ENCODE measurements around the gene PITPNC1.

PITPNC1 gene

GRCh38 chr17:67713169-67713568, 336.1 kb downstream of the PITPNC1 start:
- in situ Hi-C loops (cut with MboI; ENCODE audit: low pct_unique_long_range_greater_than_20kb, low sequenced_read_pairs, unreplicated experiment), result no loop called here
- DNase-seq (ENCODE audit: low spot score), result no peak
- no peak for TF ChIP-seq CTCF (IDR thresholded peaks at IDR 0.05; ENCODE audit: extremely low read depth, insufficient read depth, missing control alignments)

DNA sequence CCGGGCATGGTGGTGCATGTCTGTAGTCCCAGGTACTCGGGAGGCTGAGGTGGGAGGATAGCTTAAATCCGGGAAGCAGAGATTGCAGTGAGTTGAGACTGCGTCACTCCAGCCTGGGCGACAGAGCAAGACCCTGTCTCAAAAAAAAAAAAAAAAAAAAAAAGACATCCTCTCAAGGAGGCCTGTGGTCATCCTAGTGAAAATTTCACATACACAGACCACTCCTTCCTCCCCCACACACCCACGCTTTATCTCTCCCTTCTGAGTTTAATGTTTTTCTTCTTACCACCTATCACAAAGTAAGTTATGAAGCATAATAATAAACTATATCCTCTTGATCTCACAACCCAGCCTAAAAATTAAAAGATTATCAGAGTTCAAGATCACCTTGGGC, 339.3 kb downstream of the PITPNC1 start:
- TF ChIP-seq CTCF (IDR thresholded peaks at IDR 0.05; ENCODE audit: extremely low read depth, insufficient read depth, missing control alignments), result no peak
- in situ Hi-C loops (cut with MboI; ENCODE audit: low pct_unique_long_range_greater_than_20kb, low sequenced_read_pairs, unreplicated experiment), result no loop called here

GRCh38 chr17:67717192-67717623, 340.1 kb downstream of the PITPNC1 start:
- in situ Hi-C loops (cut with MboI; ENCODE audit: low pct_unique_long_range_greater_than_20kb, low sequenced_read_pairs, unreplicated experiment), result no loop called here
- no peak for TF ChIP-seq CTCF (IDR thresholded peaks at IDR 0.05; ENCODE audit: extremely low read depth, insufficient read depth, missing control alignments)

More for the DNA sequence above, 339.3 kb downstream of the PITPNC1 start:
- no peak for DNase-seq (ENCODE audit: low spot score)

DNA sequence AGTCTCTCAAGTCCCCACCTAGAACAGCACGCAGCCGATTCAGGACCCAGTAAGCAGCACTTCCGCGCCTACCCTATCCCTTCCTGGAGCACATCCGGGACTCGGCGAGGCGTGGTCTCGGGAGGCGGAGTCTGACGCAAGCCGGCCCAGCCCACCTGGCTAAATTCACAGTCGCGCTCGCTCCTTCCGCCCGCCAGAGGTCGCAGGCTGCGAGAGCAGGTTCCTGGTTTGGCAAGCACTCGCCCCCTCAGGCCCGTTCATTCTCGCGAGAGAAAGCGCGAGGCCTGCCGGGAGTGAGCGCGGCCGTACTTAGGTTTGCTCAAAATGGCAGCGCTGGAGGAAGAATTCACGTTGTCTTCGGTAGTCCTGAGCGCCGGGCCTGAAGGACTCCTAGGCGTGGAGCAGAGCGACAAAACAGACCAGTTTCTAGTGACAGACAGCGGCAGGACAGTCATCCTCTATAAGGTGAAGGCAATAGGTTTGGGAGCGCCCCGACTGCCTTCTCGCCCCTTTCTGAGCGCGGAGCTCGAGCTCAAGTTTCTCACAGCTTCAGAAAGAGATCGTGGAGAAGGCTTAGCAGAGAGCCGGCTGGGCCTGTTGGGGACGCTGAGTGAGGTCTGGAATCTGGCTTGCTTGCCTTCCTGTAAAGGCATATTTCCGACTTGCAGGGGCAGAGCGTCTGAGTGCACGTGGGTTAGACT, 340.7 kb downstream of the PITPNC1 start, which contains the start of gene NOL11:
NOL11 (plus strand) TSS at position 313 of the 701 bp plus-strand sequence; CDS start at position 325, 12 bp downstream.
- DNase-seq (ENCODE audit: low spot score), result peak; percentile 95
- in situ Hi-C loops (cut with MboI; ENCODE audit: low pct_unique_long_range_greater_than_20kb, low sequenced_read_pairs, unreplicated experiment), result no loop called here
- TF ChIP-seq CTCF (IDR thresholded peaks at IDR 0.05; ENCODE audit: extremely low read depth, insufficient read depth, missing control alignments), result peak; percentile 89

More at GRCh38 chr17:67717192-67717623, 340.1 kb downstream of the PITPNC1 start:
- no peak for DNase-seq (ENCODE audit: low spot score)

DNA sequence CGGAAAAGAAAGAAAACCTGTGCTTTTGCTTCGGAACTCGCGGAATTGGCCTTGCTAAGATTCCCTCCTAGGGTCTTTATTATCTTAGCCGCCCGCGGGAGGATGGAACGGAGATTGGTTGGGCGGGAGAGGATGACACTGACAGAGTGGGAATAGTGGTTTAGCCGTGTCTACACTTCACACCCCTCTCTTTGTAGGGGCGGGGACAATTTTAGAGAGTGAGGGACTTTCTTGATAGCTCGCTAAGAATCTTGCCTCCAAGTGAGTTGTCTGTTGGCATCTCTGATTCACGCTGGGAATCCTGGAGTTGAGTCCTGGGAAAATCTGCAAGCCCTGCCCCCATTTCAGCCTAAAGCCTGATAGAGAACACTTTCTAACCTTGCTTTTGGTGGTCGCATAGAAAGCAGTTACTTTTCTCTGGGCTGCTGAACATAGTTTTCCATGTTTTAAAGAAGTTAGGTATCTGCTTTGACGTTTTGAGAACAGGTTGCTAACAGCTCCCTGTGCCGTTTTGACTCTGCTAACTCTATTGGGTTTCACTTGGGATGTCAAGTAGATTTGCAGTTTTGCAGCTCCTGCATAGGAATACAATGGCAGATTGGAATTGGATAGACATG, 341.4 kb downstream of the PITPNC1 start:
- DNase-seq (ENCODE audit: low spot score), result peak; percentile 42
- in situ Hi-C loops (cut with MboI; ENCODE audit: low pct_unique_long_range_greater_than_20kb, low sequenced_read_pairs, unreplicated experiment), result no loop called here
- TF ChIP-seq CTCF (IDR thresholded peaks at IDR 0.05; ENCODE audit: extremely low read depth, insufficient read depth, missing control alignments), result no peak

DNA sequence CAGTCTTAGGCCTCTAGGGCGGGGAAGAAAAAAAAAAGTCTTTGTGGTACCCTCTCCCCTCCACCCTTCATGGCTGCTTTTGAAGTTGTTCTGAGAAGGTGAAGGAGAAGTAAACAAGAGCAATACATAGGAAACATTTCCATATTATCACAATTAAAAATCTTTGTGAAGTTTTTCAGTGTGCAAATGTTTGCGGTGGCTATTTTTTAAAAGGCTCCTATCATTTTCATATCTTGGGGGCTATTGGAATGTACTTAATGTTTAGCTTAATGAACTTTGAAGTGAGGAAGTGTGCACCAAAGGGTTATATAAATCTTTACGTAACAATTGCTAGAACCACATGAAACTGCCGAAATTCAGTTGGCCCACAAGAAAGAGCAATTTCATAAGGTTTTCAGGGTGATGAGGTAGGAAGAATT, 348.3 kb downstream of the PITPNC1 start:
- in situ Hi-C loops (cut with MboI; ENCODE audit: low pct_unique_long_range_greater_than_20kb, low sequenced_read_pairs, unreplicated experiment), result no loop called here
- no peak for DNase-seq (ENCODE audit: low spot score)
- TF ChIP-seq CTCF (IDR thresholded peaks at IDR 0.05; ENCODE audit: extremely low read depth, insufficient read depth, missing control alignments), result no peak
